Adipose tissue (tissue), 3 donors: ENCODE results near the gene MDFI. TPM values are rescaled to one million over a fixed set of nuclear protein-coding genes. Genes with fewer than 3 reads are reported as not detected.

Source experiments
- H3K27ac ChIP-seq: one replicate; pipeline ENCODE4 v1.5.1; 2013; ENCODE audit warnings: low read depth, low read length
- WGBS, 3 donors: extraction: QIAGEN DNeasy Blood & Tissue Kit; methylation state at CpG; one replicate each; pipeline ENCODE4 v1.1.7; 2013; 5-methylcytosine and 5-hydroxymethylcytosine counted together
- polyA plus RNA-seq, 3 donors: library from polyadenylated mRNA; stranded (reverse); fragments of 200-250 nt; gene quantifications; one replicate each; pipeline ENCODE4 v1.2.3, GENCODE V29; 2013
- donor health status: healthy with polysubstance abuse.
- donor health status: Bipolar disorder and iron deficiency.
- donor health status: healthy.

Gene MDFI
- polyA plus RNA-seq, 3 donors, result 5.5 to 178 (median 47.3) TPM

DNA sequence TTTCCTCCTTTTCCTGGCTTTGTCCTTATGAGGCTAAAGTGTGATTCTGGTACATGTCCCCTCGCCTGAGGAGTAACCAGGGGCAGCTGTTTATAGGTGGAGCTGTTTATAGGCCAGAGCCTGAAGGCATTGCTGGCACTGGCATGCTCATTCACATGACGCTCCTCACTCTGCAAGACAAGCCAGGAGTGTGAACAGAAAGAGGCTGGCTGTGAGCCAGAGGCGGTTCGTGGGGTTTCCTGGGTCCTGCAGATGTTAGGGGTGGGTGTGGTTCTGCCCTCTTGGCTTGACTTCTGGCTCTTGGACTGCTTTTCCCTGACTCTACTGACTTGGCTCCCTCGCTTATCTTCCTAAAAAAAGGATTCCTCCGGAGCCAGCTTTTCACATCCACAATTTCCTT is 12.8 kb upstream of the MDFI start:
- H3K27ac ChIP-seq, result no peak overlapping the region
- WGBS, 3 donors, result 22 to 45% (median 23%) methylated on average over 6 of the region's 6 CpGs

GRCh38 chr6:41626022-41626421 is 12.2 kb upstream of the MDFI start:
- 95 to 96% (median 95%) methylated on average over 4 of the region's 4 CpGs for WGBS, 3 donors
- H3K27ac ChIP-seq, result no peak overlapping the region

GRCh38 chr6:41626917-41627316 is 11.4 kb upstream of the MDFI start:
- 39 to 77% (median 47%) methylated on average over 8 of the region's 8 CpGs for WGBS, 3 donors
- H3K27ac ChIP-seq, result no peak overlapping the region

DNA sequence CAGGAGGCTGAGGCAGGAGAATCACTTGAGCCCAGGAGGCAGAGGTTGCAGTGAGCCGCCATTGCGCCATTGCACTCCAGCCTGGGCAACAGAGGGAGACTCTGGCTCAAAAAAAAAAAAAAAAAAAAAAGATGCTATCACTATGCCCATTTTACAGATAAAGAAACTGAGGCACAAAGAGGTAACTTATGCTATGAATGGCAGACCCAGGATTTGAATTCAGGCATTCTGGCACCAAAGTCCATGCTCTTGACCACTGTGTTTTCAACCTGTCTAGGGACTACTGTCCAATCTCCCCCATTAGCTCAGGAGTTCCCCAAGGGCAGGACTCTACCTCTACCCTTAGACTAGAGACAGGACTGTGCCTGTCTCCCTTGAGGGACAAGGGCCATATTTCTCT is 9.1 kb upstream of the MDFI start:
- H3K27ac ChIP-seq, result no peak overlapping the region
- WGBS, 3 donors, result 94 to 97% (median 96%) methylated on average over 2 of the region's 2 CpGs

- no peak overlapping the region for H3K27ac ChIP-seq
- 80 to 96% (median 85%) methylated on average over 6 of the region's 6 CpGs for WGBS, 3 donors
Measured at GRCh38 chr6:41630069-41630468, 8.2 kb upstream of the MDFI start.

DNA sequence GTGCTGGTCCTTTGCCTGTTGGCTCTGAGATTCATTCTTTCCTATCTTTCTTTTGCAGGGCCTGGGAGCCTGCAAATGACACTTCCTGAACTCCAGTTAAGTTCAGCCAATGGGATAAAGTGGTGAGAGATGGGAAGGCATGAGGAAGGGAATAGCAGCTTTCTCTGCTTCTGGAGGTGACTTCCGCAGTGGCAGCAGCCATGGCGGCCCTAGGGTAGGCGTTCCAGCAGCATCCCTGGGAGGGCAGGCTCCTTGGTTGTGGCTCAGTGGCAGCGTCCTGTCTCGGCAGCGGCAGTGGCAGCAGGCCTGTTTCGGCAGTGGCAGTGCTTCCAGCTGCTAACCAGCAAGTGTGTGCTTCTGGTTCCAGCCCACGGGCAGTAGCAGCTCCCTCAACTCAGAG is 7.3 kb upstream of the MDFI start:
- H3K27ac ChIP-seq, result no peak overlapping the region
- WGBS, 3 donors, result 91 to 94% (median 93%) methylated on average over 8 of the region's 8 CpGs

- WGBS, 3 donors, result 64 to 74% (median 70%) methylated on average over 2 of the region's 2 CpGs
- no peak overlapping the region for H3K27ac ChIP-seq
Measured at GRCh38 chr6:41633056-41633634, 5.1 kb upstream of the MDFI start.

DNA sequence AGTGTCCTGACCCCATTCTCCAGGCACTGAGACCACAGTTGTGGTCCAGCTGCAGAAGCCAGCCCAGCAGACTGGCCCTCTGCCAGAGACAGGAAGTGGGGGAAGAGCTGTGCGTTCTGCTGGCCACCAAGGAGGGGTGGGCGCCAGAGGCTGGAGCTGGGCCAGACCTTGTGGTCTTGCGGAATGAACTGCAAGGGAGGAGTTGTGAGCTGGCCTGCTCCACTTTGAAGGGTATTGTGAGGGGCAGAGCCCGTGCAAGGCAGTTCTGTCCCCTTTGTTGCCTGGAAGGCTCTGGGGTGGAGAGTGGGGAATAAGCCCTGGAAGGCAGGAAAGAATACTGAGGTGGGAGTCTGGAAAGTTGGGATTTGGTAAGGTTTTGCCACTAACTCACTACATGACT is 3.6 kb upstream of the MDFI start:
- 11 to 73% (median 16%) methylated on average over 4 of the region's 4 CpGs for WGBS, 3 donors
- H3K27ac ChIP-seq, result no peak overlapping the region

DNA sequence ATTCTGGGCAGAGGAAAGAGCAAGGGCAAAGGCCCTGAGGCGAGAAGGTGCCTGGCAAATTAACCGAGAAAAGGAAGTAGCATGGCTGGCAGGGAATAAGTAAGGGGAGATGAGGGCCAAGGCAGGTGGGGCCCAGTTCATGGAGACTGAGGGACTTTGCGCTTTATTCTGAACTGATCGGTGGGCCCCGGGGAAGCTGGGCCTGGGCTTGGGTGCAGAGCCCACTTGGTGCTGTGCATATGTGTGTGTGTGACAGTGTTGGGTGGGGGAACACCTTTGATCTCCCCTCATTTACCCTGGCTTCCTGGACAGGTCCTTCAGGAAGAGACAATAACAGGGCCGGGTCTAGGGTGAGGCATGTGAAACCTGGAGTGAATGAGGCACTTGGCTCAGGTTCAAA is 2.9 kb upstream of the MDFI start:
- 74 to 85% (median 79%) methylated on average over 6 of the region's 6 CpGs for WGBS, 3 donors
- H3K27ac ChIP-seq, result no peak overlapping the region

DNA sequence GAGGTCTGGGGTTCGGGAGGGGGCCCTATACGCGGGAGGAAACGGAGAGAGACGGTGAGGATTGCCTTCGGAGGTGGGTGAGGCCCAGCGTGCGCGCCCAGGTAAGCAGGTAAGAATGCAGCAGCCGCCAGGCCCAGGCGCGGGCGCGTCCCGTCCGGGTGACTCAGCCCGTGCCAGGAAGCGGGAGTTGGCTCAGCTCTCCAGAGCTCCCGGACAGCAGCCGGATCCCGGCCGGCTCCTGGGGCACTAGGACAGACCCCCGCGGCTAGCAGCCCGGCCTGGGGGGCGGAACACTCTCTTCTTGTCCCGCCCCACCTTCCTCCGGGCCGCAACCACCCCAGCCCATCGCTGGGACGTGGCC is 1.5 kb upstream of the MDFI start:
- WGBS, 3 donors, result 17 to 53% (median 48%) methylated on average over 25 to 31 of the region's 31 CpGs
- no peak overlapping the region for H3K27ac ChIP-seq

GRCh38 chr6:41637194-41638001 is 870 bp upstream of the MDFI start:
- WGBS, 3 donors, result 6 to 18% (median 17%) methylated on average over 49 to 54 of the region's 54 CpGs
- H3K27ac ChIP-seq, result no peak overlapping the region

DNA sequence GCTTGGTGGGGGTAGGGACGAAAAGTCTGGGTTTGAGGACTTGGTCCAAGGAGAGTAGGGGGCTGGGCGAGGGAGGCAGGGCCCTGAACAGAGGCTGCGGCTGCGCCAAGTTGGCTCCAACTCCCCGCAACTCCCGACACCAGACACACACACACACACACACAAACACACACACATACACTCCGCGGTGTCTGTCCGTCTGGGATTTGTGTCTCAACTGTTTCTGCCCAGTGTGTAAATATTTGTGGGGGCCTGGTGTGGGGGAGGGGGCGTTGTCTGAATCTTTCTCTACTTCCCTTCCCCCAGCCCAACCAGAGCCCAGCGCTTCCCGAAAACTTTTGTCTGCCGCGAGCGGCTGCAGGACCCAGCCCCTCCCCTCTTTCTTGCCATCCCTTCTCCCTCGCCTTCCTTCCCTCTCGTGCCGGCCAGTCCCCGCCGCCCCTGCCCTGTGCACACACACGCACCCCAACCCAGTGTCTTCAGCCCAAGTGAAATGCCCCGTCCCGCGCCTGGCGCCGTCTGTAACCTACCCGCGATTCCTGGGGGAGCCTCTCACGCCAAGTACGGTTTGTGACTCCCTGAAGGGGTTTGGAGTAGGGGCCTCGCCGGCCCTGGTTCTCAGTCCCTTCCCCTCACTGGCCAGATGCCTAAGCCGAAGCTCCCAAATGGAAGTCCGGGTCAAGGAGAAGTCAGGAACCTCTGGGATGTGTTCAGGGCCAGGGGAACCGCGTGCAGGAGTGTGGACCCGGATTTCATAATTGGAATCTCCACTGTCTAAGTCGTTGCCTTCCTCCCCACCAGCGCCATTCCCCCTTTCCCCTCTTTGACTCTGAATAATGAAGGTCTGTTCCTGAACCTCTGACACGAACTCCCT is 904 bp downstream of the MDFI start:
- WGBS, 3 donors, result 27 to 29% (median 28%) methylated on average over 36 to 40 of the region's 40 CpGs
- no peak overlapping the region for H3K27ac ChIP-seq

DNA sequence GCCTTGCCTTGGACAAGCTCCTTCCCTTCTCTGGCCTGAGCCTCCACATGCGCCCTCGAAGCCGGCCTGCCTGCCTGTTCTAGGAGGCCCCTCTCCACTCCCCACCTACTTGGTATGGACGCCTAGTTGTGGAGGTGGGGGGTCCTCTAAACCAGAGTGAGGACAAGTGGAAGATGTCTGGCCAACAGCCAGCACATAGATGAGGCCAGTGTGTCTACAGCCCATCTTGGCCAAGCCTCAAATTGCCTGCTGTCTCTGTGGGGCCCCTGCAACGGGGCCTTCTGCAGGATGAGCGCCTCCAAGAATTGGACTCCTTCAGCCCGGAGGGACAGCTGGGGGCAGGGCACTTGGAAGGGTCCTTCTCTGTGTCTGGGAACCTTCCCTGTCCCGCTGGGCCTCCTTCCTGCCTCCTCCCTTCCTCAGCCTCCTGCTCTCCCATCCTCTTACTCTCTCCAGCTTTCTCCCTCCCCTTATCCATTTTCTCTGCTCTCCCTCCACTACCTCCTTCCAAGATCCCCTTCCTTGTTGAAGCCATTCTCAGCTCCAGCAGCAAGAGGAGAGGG is 1.6 kb downstream of the MDFI start:
- no peak overlapping the region for H3K27ac ChIP-seq
- WGBS, 3 donors, result 69 to 79% (median 77%) methylated on average over 7 to 8 of the region's 8 CpGs

GRCh38 chr6:41640426-41640825 is 2.2 kb downstream of the MDFI start:
- 65 to 94% (median 81%) methylated on average over 7 of the region's 7 CpGs for WGBS, 3 donors
- no peak overlapping the region for H3K27ac ChIP-seq

GRCh38 chr6:41641352-41641925 is 3.2 kb downstream of the MDFI start:
- 82 to 94% (median 92%) methylated on average over 9 of the region's 9 CpGs for WGBS, 3 donors

DNA sequence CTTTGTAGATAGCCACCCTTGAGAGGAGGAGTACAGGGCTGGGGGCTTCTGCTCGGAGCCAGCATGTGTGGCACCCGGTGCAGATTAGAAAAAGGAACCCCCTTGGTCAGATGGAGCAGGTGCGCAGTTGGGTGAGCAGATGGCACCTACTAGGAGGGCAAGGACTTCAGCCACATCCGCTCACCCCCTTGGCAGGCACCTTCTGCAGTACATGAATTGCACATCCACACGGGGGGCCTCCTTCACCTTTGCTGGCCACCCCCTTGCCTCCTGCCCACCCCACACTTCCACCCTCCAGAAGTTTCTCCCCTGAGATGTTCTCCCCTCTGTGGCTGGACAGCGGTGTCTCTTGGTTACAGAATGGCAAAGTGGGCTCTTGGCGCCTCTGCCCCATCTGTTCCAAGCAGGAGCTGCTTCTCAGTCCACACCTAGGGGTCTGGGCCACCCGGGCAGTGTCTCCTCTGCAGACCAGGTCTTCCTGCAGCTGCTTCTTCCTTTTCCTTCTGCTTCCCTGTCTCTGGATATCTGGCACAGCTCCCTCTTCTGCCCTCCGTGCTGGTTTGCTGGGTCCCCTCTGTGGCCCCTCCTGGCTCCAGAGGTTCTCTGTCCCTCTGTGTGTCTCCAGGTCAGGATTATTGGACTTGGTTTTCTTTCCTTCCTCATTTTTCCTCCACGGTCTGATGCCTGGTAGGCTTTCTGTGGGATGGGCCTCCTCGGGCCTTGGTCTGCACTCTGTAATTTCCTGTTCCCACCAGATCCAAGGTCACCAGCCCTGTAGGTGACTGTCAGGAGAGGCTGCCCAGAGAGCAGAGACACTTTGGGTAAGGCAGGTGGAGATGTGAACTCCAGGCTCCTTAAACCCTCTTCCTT is 4.1 kb downstream of the MDFI start:
- WGBS, 3 donors, result 71 to 73% (median 72%) methylated on average over 11 of the region's 11 CpGs
- no peak overlapping the region for H3K27ac ChIP-seq

More at GRCh38 chr6:41641352-41641925, 3.2 kb downstream of the MDFI start:
- H3K27ac ChIP-seq, result no peak overlapping the region

DNA sequence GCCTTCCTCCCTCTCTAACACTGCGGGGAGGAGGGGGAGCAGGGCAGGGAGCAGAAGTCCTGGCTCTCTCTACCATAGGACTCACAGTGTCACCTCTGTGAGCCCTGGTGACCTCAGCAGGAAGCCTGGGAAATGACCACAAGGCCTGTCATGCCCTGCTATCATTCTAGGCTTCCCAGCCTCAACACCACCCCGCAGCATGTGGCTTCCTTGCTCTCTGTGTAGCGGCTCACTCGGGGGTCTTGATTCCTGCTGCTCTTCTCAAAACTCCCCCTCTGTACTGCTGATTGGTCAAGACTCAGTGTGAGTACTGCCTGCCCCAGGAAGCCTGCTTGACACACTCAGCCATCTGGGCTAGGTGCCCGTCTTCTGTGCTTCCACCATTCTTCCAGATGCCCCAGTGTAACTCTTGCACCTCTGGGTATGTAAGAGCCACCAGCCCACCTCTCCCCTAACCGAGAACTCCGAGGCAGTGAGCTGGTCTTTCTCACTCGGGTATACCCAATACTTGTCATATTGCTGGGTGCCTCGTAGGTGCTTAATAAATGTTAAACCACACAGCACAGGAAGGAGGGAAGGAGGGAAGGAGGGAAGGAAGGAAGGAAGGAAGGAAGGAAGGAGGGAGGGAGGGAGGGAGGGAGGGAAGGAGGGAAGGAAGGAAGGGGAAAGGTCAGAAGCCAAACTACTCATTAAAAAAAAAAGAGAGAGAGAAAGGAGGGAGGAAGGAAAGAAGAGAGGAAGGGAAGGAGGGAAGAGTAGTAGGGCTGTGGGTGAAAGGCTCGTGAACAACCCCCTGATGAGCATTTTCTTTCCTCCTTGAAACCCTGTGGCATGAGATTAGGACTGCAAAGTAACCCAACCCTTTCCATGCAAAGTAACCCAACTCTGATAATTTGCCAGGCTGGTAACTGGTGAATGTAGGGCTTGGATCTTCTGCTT is 5.0 kb downstream of the MDFI start:
- H3K27ac ChIP-seq, result no peak overlapping the region
- WGBS, 3 donors, result 64 to 67% (median 65%) methylated on average over 10 of the region's 10 CpGs
